Measurements from ENCODE around the gene ADAMTS12.
"Not testable (repeated sequence)": the region's sequence is repeated elsewhere in the genome, so short reads cannot be mapped to it uniquely, and the experiment has no call there.

The ADAMTS12 gene

GRCh38 chr5:33891788-33892619 lies at the start of gene ADAMTS12:
ADAMTS12 (minus strand) TSS chr5:33891990; CDS start chr5:33891856, 134 bp downstream.
- DNase-seq, result peak in 2 of 56 donors; percentile 4 to 17

- no peak for DNase-seq
Observed at GRCh38 chr5:33941090-33941489, 49.3 kb upstream of the ADAMTS12 start.

GRCh38 chr5:33939556-33940262 lies 47.9 kb upstream of the ADAMTS12 start:
- no peak for DNase-seq

GRCh38 chr5:33938881-33939280 lies 47.1 kb upstream of the ADAMTS12 start:
- DNase-seq, result no peak

- no peak for DNase-seq
Observed at GRCh38 chr5:33938507-33938796, 46.7 kb upstream of the ADAMTS12 start.

- no peak for DNase-seq
Observed at GRCh38 chr5:33937707-33938506, 46.1 kb upstream of the ADAMTS12 start.

- DNase-seq, result no peak
Observed at GRCh38 chr5:33937017-33937706, 45.4 kb upstream of the ADAMTS12 start.

GRCh38 chr5:33936381-33937016 lies 44.7 kb upstream of the ADAMTS12 start, which contains the start of gene RXFP3:
RXFP3 (plus strand) TSS chr5:33936386; CDS start chr5:33936741, 355 bp downstream.
- DNase-seq, result no peak

GRCh38 chr5:33936004-33936380 lies 44.2 kb upstream of the ADAMTS12 start:
- DNase-seq, result peak in 25 of 56 donors; percentile 2 to 50 (median 13)

- DNase-seq, result no peak
Observed at GRCh38 chr5:33934176-33934575, 42.4 kb upstream of the ADAMTS12 start.

GRCh38 chr5:33933723-33934169 lies 42.0 kb upstream of the ADAMTS12 start:
- no peak for DNase-seq

GRCh38 chr5:33931136-33931535 lies 39.3 kb upstream of the ADAMTS12 start:
- no peak for DNase-seq

- no peak for DNase-seq
Observed at GRCh38 chr5:33929925-33930690, 38.3 kb upstream of the ADAMTS12 start.

GRCh38 chr5:33928283-33928682 lies 36.5 kb upstream of the ADAMTS12 start:
- DNase-seq, result no peak

GRCh38 chr5:33927685-33928084 lies 35.9 kb upstream of the ADAMTS12 start:
- DNase-seq, result no peak

- no peak for DNase-seq
Observed at GRCh38 chr5:33925278-33925677, 33.5 kb upstream of the ADAMTS12 start.

- DNase-seq, result no peak
Observed at GRCh38 chr5:33921002-33921401, 29.2 kb upstream of the ADAMTS12 start.

GRCh38 chr5:33914844-33915243 lies 23.1 kb upstream of the ADAMTS12 start:
- not testable (repeated sequence) for DNase-seq

GRCh38 chr5:33906248-33906647 lies 14.5 kb upstream of the ADAMTS12 start:
- DNase-seq, result not testable (repeated sequence)

GRCh38 chr5:33905381-33905780 lies 13.6 kb upstream of the ADAMTS12 start:
- DNase-seq, result no peak

Data from amygdala (tissue), 56 donors.